Fibroblast of mammary gland (primary cell): ENCODE data around the gene TCF7L2.
A peak's percentile ranks its signal among the peaks of the same experiment; 100 is the strongest.

Experiments used
- DNase-seq: peaks from one replicate; pipeline ENCODE4 v3.0.0-alpha.2; 2010; ENCODE audit warnings: low read depth
- H3K4me3 ChIP-seq: 2 replicates; pipeline ENCODE4 v1.5.1; 2011; ENCODE audit warnings: low read depth, mild to moderate bottlenecking, low read length, moderate library complexity; ENCODE audit not compliant: control insufficient read depth
- TF ChIP-seq, protein P1 (sequence below): conservative IDR thresholded peaks from 2 replicates; pipeline ENCODE4 v1.5.1; 2011; ENCODE audit warnings: low read depth, low read length, inconsistent platforms; ENCODE audit not compliant: control insufficient read depth, insufficient read depth

TCF7L2 gene

DNA sequence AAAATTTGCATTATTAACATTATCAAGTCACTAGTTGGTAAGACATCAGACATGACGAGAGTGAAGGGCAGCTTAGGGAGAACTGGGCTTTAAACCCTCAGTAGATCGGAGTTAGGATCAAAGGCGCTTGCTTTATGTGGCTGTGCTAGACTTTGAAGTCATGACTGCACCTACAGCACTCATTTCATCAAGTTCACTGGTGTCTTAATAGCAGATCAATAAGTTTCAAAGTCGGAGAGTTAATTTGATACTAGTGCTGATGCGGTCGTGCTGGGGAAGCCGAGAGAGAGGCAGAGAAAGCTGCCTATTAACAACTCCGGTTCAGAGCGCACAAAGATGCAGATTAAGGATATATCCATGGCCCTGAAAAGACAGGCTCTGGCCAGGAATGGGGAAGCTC lies 172.9 kb downstream of the TCF7L2 start:
- no peak for DNase-seq
- H3K4me3 ChIP-seq: no peak overlapping the region
- TF ChIP-seq, protein P1, sequence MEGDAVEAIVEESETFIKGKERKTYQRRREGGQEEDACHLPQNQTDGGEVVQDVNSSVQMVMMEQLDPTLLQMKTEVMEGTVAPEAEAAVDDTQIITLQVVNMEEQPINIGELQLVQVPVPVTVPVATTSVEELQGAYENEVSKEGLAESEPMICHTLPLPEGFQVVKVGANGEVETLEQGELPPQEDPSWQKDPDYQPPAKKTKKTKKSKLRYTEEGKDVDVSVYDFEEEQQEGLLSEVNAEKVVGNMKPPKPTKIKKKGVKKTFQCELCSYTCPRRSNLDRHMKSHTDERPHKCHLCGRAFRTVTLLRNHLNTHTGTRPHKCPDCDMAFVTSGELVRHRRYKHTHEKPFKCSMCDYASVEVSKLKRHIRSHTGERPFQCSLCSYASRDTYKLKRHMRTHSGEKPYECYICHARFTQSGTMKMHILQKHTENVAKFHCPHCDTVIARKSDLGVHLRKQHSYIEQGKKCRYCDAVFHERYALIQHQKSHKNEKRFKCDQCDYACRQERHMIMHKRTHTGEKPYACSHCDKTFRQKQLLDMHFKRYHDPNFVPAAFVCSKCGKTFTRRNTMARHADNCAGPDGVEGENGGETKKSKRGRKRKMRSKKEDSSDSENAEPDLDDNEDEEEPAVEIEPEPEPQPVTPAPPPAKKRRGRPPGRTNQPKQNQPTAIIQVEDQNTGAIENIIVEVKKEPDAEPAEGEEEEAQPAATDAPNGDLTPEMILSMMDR: no peak

DNA sequence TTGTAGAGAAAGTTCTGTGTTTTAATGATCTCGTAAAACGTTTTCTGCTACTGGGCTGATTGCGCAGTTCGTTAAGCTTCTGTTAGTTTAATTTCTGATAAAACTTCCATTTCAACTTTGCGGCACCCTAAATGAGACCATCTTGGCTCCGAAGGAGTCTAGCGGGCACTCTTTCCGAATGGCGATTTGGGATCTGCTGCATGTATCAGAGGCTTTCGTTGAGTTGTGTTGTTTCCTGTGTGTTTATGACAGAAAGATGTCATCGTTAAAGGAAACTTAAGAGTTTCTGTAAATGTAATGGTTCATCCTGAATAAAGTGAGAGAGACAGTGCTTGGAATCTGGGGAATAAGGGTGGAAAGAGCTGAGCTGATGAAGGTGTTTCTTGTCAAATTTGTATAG lies 174.7 kb downstream of the TCF7L2 start:
- no peak overlapping the region for H3K4me3 ChIP-seq
- no peak for DNase-seq
- TF ChIP-seq, protein P1: no peak

DNA sequence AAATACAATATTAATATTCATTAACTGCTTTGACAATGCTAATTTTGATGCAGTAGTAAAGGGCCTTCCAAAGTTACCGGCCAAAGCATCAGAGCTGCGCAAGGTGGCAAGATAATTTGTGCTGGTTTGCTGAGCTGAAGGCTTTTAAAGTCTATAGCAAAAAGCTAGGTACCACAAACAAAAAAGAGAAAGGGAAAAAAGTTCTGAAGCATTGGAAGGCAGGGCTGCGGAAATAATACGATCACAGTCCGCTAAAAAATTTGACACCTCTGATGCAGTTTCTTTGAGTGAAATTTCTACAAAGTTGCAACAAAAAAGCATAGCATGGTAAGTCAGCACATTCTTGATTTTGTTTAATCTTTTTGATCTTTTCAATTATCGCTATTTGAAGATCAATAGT lies 175.6 kb downstream of the TCF7L2 start:
- H3K4me3 ChIP-seq: no peak overlapping the region
- TF ChIP-seq, protein P1: no peak
- no peak for DNase-seq

DNA sequence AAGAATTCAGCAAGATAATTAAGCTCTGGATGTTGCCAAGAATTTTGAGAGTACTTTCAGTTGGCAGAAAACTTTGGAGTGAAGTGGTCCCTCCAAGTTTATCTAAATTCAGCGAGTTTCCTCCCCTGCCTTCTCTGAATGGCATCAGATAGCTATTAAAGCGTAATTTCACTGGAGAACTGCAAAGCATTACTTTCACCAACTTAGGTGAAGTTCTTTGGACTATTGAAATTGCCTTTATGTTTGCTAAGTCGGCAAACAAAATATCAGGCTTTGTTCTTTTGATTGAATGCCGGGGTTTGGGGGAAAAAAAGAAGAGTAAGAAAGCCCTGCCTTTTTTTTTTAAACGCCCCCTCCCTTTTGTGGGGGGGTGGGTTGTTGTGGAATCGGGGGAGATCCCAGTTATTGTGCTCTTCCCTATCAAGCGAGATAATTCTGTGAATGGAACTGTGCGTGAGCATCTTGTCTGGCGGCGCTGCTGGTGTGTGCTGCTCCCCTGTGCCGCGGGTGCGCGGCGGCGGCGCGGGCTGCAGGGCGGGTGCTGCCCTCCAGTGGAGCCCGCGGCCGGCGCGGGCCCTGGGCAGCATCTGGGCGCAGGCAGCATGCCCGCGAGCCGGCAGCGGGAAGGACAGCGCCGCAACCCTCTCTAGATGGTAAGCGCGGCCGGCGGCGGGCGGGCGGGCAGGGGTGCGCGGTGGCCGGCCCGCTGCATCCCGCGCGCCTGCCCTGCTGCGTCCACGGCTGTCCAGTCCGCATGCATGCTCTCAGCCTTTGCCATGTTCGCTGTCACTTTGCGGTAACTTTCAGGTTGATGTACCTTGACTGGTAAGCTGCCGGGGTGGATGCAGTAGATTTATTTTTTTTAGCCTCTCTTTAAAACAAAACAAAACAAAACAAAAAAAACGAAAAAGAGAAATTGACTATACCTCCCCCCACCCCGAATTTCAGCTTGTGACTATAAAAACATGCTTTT lies 176.5 kb downstream of the TCF7L2 start:
- TF ChIP-seq, protein P1: peak; percentile 18
- DNase-seq: peak; percentile 74
- peak overlapping the region; percentile 47 for H3K4me3 ChIP-seq

DNA sequence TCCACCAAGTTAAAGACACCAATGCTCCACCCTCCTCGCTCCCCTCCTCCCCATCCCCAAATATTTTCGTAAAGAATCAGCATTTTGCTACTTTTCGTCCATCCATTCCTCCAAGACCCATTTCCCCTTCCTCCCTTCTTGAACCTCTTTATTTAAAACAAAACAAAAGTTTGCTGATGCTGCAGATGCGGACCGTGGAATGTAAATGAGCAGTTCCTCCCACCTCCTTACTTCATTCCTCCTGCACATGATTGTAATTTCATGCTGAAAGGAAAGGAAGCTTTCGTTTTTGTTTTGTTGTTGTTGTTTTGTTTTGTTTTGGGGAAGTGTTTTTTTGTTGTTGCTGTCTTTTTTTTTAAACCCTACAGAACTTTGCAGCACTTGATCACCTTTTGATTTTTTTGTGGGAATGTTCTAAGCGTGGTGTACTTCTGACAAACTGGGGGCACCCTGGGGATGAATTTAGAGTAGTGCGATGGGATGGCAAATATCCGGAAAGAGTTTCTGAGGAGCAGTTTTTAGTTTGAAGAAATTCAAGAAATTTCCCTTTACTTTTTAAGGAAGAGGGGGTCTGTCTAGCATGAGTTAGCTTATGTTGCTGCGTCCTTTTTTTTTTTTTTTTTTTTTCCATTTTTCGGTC lies 177.3 kb downstream of the TCF7L2 start:
- peak; percentile 45 for DNase-seq
- TF ChIP-seq, protein P1: no peak
- peak overlapping the region; percentile 41 for H3K4me3 ChIP-seq

DNA sequence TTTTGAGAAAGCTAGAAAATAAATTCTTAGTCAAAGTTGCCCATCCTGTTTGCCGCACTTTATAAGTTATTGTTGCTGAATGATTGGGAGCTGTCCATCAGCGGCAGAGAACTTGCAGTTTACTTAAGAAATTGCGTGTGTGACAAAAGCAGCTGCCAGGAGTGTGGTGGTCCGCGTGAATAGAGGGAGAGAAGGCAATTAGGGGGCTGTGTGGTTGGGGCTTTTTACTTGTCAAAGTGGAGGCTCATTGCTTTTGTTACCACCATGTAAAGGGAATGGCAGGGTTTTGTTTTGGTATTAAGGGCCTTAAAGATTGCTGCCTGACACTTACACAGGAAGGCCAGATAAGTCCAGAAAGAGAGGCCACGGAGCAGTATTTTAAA lies 177.8 kb downstream of the TCF7L2 start:
- TF ChIP-seq, protein P1: no peak
- peak overlapping the region; percentile 1 for H3K4me3 ChIP-seq
- DNase-seq: no peak
